B cell (primary cell): ENCODE results near the gene EFNB2. TPM values are rescaled to one million over a fixed set of nuclear protein-coding genes. Genes with fewer than 3 reads are reported as not detected.

Experiments
- ATAC-seq: fragments of 200-7000 bp; cut with Tn5 transposase; one replicate; pipeline ENCODE4 v1.10.0; 2021; ENCODE audit warnings: low read depth, mild to moderate bottlenecking, moderate number of reproducible peaks, moderate library complexity
- CTCF ChIA-PET: fragments of 350-600 bp; sonication (Branson Sonifier 250); formaldehyde crosslinking; loops from one replicate; lab custom pipeline; 2021; ENCODE audit warnings: antibody characterized with exemption, inconsistent platforms; lab: Charles Lee
- POLR2A ChIA-PET: fragments of 350-600 bp; sonication (Branson Sonifier 250); formaldehyde crosslinking; loops from one replicate; lab custom pipeline; 2021; ENCODE audit warnings: antibody characterized with exemption; lab: Charles Lee
- DNase-seq: peaks from one replicate; pipeline ENCODE4 v3.0.0; 2013
- H2AFZ ChIP-seq: 2 replicates; pipeline ENCODE4 v1.6.1; 2012; ENCODE audit warnings: mild to moderate bottlenecking, low read depth, low read length; ENCODE audit not compliant: insufficient read depth, poor library complexity, severe bottlenecking
- H3K27ac ChIP-seq, 2 donors: 1 replicate in 1 of 2; 2 replicates in 1 of 2; pipeline ENCODE4 v1.5.1; 2012 to 2013; ENCODE audit warnings: low read length in 2 of 2, mild to moderate bottlenecking in 2 of 2, moderate library complexity in 1 of 2
- H3K27me3 ChIP-seq, 4 experiments: fragments of 200-600 bp in 1 of 4; sonication (generic) in 1 of 4; replicated peaks in 1 of 4; 1 replicate in 2 of 4; 2 replicates in 2 of 4; pipeline versions ENCODE4 v1.6.1 to v1.7.0; 2013 to 2016; ENCODE audit warnings: low read length in 3 of 4, mild to moderate bottlenecking in 2 of 4, mixed read lengths in 1 of 4, moderate library complexity in 1 of 4; ENCODE audit not compliant: insufficient read depth in 4 of 4, control insufficient read depth in 3 of 4; ENCODE audit errors: control extremely low read depth in 1 of 4
- H3K36me3 ChIP-seq, 2 experiments: replicated peaks in 1 of 2; 1 replicate in 1 of 2; 2 replicates in 1 of 2; pipeline versions ENCODE4 v1.6.1 to v1.7.1; 2013; ENCODE audit warnings: low read length in 1 of 2; ENCODE audit not compliant: insufficient read depth in 2 of 2, control insufficient read depth in 1 of 2; ENCODE audit errors: control extremely low read depth in 1 of 2, extremely low read depth in 1 of 2
- H3K4me1 ChIP-seq, 2 donors: fragments of 200-600 bp in 1 of 2; sonication (generic) in 1 of 2; 1 replicate in 1 of 2; 2 replicates in 1 of 2; pipeline versions ENCODE4 v1.5.1 to v1.6.1; 2013 to 2017; ENCODE audit warnings: low read length in 2 of 2; ENCODE audit not compliant: control insufficient read depth in 2 of 2, insufficient read depth in 2 of 2
- H3K4me2 ChIP-seq: replicated peaks from 2 replicates; pipeline ENCODE3; 2012; ENCODE audit warnings: mild to moderate bottlenecking, low read depth, low read length; ENCODE audit not compliant: poor library complexity, severe bottlenecking
- H3K4me3 ChIP-seq, 5 experiments: fragments of 200-600 bp in 1 of 5; sonication (generic) in 1 of 5; 1 replicate in 3 of 5; 2 replicates in 2 of 5; pipeline versions ENCODE4 v1.5.1 to v1.7.0; 2011 to 2016; ENCODE audit warnings: low read length in 4 of 5, mild to moderate bottlenecking in 4 of 5, low read depth in 2 of 5, control low read depth in 1 of 5, moderate library complexity in 1 of 5; ENCODE audit not compliant: insufficient read depth in 1 of 5; ENCODE audit errors: control extremely low read depth in 1 of 5, extremely low read depth in 1 of 5
- H3K79me2 ChIP-seq: fragments of 200-600 bp; sonication (generic); one replicate; pipeline ENCODE4 v1.6.0; 2016; ENCODE audit warnings: low read length; ENCODE audit not compliant: control insufficient read depth, insufficient read depth
- H3K9ac ChIP-seq: fragments of 200-600 bp; sonication (generic); 2 replicates; pipeline ENCODE4 v1.6.1; 2017; ENCODE audit warnings: mild to moderate bottlenecking, low read length, moderate library complexity
- H3K9me3 ChIP-seq, 3 donors: one replicate each; pipeline versions ENCODE4 v1.6.1 to v1.7.1; 2013; ENCODE audit warnings: low read length in 2 of 3; ENCODE audit not compliant: control insufficient read depth in 2 of 3, insufficient read depth in 1 of 3; ENCODE audit errors: control extremely low read depth in 1 of 3
- H4K20me1 ChIP-seq: 2 replicates; pipeline ENCODE4 v1.6.0; 2012; ENCODE audit warnings: mild to moderate bottlenecking, low read length; ENCODE audit not compliant: insufficient read depth, control insufficient read depth, poor library complexity, severe bottlenecking
- H3K27ac Mint-ChIP-seq: one replicate; pipeline ENCODE4 v1.8.0; 2021; ENCODE audit warnings: mixed read lengths
- H3K27me3 Mint-ChIP-seq: one replicate; pipeline ENCODE4 v1.8.0; 2021; ENCODE audit warnings: mixed read lengths
- H3K4me1 Mint-ChIP-seq: one replicate; pipeline ENCODE4 v1.8.0; 2021; ENCODE audit warnings: mixed read lengths
- H3K4me3 Mint-ChIP-seq: one replicate; pipeline ENCODE4 v1.8.0; 2021; ENCODE audit warnings: mixed read lengths
- H3K9me3 Mint-ChIP-seq: one replicate; pipeline ENCODE4 v1.8.0; 2022; ENCODE audit warnings: mixed read lengths; ENCODE audit not compliant: insufficient read depth
- CTCF ChIP-seq: fragments of 200-600 bp; IDR thresholded peaks from one replicate; pipeline ENCODE4 v1.8.0; 2022; ENCODE audit warnings: antibody characterized with exemption, mild to moderate bottlenecking
- EZH2 ChIP-seq: IDR thresholded peaks from 2 replicates; pipeline ENCODE4 v1.6.1; 2012; ENCODE audit warnings: borderline replicate concordance, low read depth, mild to moderate bottlenecking, moderate library complexity, low read length; ENCODE audit not compliant: insufficient read depth, poor library complexity, severe bottlenecking
- WGBS: methylation state at CpG from one replicate; pipeline ENCODE4 v1.1.5; 2013; ENCODE audit warnings: missing lambda C conversion rate; ENCODE audit not compliant: insufficient coverage; 5-methylcytosine and 5-hydroxymethylcytosine counted together
- intact Hi-C: fragments of 100-400 bp; cut with micrococcal nuclease; formaldehyde crosslinking; loops from one replicate; pipeline ENCODE4 v1.10.0; 2022
- polyA plus RNA-seq: library from polyadenylated mRNA; depleted of rRNA; stranded (reverse); fragments of >200 nt; gene quantifications from 2 replicates; pipeline ENCODE4 v1.2.3, GENCODE V29; 2012
- total RNA-seq, 2 donors: library from RNA; stranded (reverse); fragments of 120-200 nt in 1 of 2; gene quantifications; 1 replicate in 1 of 2; 2 replicates in 1 of 2; pipeline versions ENCODE4 v1.2.3 to v1.2.4, GENCODE V29; 2013 to 2022

Gene EFNB2
- total and polyA plus RNA-seq, 2 donors (not counting 1 experiment from before 2014, with no cell fraction given), result 0.04 to 1.2 TPM

- Histone ChIP-seq H3K79me2 (no peaks in the 10 kb centered on the region), H3K27me3 (peaks cover 0 to 29% (median 24%) of the 10 kb centered on the region in 4 experiments), H3K9ac (no peak overlapping the region), H4K20me1 (no peaks in the 10 kb centered on the region), H3K4me1 (peaks cover 6 to 9% of the 10 kb centered on the region in 2 donors), H3K9me3 (no peaks in the 10 kb centered on the region), H3K4me3 (no peak overlapping the region), H3K27ac (no peak overlapping the region), H3K36me3 (no peaks in the 10 kb centered on the region), H2AFZ (no peak overlapping the region), H3K4me2 (no peak overlapping the region)
- H3K4me1 Mint-ChIP-seq, result peaks cover 2% of the 10 kb centered on the region
- H3K27ac Mint-ChIP-seq, result no peak overlapping the region
- peaks cover 71% of the 10 kb centered on the region for H3K27me3 Mint-ChIP-seq
- ATAC-seq (no peak), DNase-seq (no peak)
- TF ChIP-seq EZH2 (no peak), CTCF (no peak)
- ChIA-PET POLR2A (no interaction called here), CTCF (interaction anchor here (0.6 kb wide), 1 partner anchor 12 kb away, joined by 3 read pairs; no protein-coding TSS in a partner anchor)
- no peak overlapping the region for H3K4me3 Mint-ChIP-seq
- 83% methylated on average over 1 of the region's 2 CpGs for WGBS
- H3K9me3 Mint-ChIP-seq, result no peaks in the 10 kb centered on the region
- intact Hi-C loops, result no loop called here
Observed at GRCh38 chr13:106527826-106528225, 7.6 kb downstream of the EFNB2 start.

- Histone ChIP-seq H2AFZ (no peak overlapping the region), H3K9ac (no peak overlapping the region), H3K9me3 (no peaks in the 10 kb centered on the region), H3K36me3 (no peaks in the 10 kb centered on the region), H3K79me2 (no peaks in the 10 kb centered on the region), H4K20me1 (no peaks in the 10 kb centered on the region), H3K27ac (no peak overlapping the region), H3K4me2 (no peak overlapping the region), H3K4me3 (no peak overlapping the region), H3K27me3 (peaks cover 0 to 25% (median 20%) of the 10 kb centered on the region in 4 experiments), H3K4me1 (peaks cover 2 to 5% of the 10 kb centered on the region in 2 donors)
- peaks cover 68% of the 10 kb centered on the region for H3K27me3 Mint-ChIP-seq
- TF ChIP-seq CTCF, result no peak
- no peak for TF ChIP-seq EZH2
- H3K4me3 Mint-ChIP-seq, result no peak overlapping the region
- H3K27ac Mint-ChIP-seq, result no peak overlapping the region
- intact Hi-C loops, result no loop called here
- H3K9me3 Mint-ChIP-seq, result no peaks in the 10 kb centered on the region
- CTCF ChIA-PET, result interaction anchor here (0.6 kb wide), 1 partner anchor 13 kb away, joined by 3 read pairs; no protein-coding TSS in a partner anchor
- ATAC-seq, result no peak
- POLR2A ChIA-PET, result no interaction called here
- no peak for DNase-seq
- WGBS, result no CpG with 5 or more reads among the region's 1 CpG
- H3K4me1 Mint-ChIP-seq, result no peaks in the 10 kb centered on the region
Observed at GRCh38 chr13:106527445-106527801, 8.0 kb downstream of the EFNB2 start.
